HTR-8/SVneo (cell line): ENCODE measurements around the gene CFAP97.
"Not testable (repeated sequence)": the region's sequence is repeated elsewhere in the genome, so short reads cannot be mapped to it uniquely, and the experiment has no call there.

ENCODE experiments used
- DNase-seq: peaks from one replicate; pipeline ENCODE4 v3.0.0; 2011; ENCODE audit warnings: low spot score, mixed read lengths; ENCODE audit not compliant: insufficient read length
- FAIRE-seq: peaks from 2 replicates; lab custom pipeline; 2011; peaks lifted over from hg19 to GRCh38; lab: Jason Lieb, UNC

The CFAP97 gene

DNA sequence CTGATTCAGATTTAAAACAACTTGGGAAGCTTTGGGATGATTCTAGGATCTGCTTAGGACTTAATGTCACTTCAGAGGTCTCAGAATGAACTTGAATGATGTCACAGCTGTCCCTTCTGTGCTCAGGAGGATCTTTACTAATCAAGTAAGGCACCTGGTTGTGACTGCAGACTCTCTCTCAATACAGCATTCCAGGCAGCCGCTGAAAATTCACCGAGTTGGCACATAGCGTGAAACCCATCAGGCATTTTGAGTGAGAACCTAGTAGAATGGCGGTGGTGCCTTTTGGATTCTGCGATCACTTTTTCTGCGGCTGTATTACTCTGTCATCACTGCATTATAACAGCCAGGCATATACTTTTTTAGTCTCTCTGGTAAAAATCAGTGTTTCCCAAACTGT lies 22.1 kb upstream of the CFAP97 start:
- FAIRE-seq (no peak), DNase-seq (no peak)

DNA sequence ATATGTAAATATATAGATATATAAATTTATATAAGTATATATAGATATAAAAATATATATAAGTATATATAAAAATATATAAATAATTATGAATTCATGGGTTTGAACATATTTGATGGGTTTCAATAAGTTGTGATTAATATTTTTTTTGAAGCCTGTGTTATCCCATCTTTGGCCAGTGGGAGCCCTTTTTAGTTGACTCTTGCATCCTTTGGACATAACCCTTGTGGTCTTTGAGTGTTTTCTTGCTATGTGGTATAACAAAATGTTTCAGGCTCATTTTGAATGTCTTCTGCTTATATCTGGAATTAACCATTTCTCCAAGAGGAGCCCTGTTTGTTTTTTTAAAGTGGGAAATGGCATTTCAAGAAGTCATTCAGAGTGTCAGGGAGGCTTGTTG lies 20.8 kb upstream of the CFAP97 start:
- no peak for FAIRE-seq

DNA sequence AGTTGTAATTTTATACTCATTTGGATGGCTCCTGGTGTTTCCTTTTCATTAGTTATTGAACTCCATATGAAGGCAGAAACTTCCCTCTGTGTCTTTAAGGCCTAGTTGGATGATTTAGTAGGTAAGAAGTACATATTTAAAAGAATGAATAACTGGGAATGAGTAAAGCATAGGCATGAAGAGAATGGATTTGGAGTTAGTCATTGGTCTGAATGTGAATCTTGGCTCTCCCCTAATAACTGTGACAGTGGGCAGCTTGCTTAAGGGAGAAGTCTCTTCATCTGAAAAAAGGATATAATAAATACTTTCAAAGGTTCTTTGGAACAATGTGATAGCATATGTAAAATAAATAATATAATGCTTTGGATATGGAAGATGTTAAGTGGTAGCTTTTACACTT lies 18.8 kb upstream of the CFAP97 start:
- FAIRE-seq (no peak), DNase-seq (no peak)

More for the DNA sequence above, 20.8 kb upstream of the CFAP97 start:
- DNase-seq = no peak

DNA sequence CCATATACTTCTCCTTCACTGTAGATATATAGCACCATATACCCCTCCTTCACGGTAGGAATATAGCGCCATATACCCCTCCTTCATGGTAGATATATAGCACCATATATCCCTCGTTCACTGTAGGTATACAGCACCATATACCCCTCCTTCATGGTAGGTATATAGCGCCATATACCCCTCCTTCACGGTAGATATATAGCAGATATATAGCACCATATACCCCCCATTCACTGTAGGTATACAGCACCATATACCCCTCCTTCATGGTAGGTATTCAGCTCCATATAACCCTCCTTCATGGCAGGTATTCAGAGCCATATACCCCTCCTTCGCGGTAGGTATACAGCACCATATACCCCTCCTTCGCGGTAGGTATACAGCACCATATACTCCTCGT lies 18.1 kb upstream of the CFAP97 start:
- FAIRE-seq (peak; percentile 26), DNase-seq (no peak)

DNA sequence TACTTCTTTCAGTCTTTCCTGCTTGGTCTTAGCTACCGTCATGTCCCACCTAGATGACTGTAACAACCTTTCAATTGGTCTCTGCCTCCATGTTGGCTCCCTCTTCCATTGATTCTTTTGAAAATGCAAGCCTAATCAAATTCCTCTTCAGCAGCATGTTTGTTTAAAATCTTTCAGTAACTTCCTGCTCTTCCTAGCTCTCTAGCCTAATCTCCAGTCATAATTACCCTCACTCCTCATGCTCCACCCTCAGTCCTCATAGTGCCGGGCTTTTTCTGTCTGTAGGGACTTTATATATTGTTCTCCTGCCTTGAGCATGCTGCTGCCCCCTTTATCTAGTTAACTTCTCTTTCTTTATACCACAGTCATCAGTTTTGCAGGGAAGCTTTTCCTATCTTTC lies 17.7 kb upstream of the CFAP97 start:
- DNase-seq = no peak
- FAIRE-seq = no peak

DNA sequence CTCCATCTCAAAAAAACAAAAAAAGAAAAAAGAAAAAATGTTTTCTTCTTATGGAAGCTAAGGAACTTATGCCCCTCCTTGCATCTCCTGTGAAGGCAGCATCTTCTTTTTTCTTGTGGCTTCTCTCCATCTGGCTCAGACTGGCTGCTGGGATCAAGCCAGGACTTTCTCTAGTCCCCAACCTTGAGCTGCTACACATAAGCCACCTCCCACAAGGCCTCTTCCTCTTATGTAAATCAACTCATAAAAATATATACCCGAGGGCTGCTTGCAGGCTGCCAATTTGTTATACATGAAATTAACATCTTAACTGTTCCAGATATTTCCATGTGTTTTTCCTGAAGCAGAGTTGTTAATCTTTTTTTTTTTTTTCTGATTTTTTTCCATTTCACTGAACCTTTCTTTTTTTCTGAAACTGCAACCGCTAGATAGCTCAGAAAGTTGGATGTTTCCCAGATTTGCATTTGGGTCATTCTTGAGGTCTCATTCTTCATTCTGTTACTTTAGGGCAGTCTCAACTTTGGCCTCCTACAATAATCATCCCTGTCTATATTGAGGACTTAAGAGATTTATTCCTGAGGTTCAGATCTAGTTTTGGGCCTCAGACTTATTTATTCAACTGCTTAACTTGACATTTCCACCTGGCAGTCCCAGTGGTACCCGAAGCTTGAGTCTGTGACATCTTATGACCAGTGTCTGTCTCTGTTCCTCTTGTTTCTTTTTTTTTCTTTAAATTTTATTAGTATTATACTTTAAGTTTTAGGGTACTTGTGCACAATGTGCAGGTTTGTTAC lies 15.9 kb upstream of the CFAP97 start:
- no peak for FAIRE-seq
- no peak for DNase-seq

DNA sequence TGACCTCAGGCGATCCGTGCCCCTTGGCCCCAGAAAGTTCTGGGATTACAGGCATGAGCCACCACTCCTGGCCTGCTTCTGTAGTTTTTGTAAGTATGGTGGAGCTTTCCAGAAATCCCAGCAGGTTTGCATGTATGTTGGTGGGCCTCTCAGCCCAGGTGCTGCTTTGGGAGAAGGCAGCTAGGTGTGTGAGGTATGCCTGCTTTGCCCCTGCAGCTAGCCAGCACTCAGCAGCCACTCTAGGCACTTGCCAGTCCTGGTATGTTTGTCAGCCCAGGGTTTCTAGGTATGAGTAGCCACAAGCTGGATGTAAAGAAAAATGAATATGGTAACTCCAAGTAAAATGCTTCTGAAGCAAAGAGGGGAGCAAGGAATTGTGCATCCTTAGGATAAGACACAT lies 14.5 kb upstream of the CFAP97 start:
- FAIRE-seq (no peak), DNase-seq (no peak)

DNA sequence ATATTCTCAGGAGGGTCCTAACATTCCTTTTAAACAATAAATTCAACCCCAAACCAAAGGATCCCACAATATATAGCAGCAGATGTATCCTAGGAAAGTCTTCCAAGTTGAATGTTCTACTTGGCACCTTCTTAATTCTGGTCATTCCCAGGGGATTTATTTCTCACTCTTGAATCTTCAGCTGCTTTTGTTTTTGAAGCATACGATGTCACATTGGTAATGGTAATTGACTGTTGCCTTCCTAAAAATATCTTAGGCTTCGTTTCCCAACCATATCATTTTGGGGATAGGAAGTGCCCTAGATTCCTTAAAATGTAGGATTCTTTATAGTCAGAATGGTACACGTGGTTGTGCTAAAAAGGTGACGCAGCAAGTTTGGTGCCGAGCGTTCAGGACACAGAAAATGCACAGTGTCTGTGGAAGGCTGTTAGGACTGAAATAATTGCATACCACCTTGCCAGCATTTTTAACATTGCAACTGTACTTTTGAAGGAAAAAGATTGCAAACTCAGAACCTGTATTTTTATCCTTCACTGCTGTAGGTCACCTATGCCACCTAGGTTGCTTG lies 13.7 kb upstream of the CFAP97 start:
- FAIRE-seq (no peak), DNase-seq (no peak)

DNA sequence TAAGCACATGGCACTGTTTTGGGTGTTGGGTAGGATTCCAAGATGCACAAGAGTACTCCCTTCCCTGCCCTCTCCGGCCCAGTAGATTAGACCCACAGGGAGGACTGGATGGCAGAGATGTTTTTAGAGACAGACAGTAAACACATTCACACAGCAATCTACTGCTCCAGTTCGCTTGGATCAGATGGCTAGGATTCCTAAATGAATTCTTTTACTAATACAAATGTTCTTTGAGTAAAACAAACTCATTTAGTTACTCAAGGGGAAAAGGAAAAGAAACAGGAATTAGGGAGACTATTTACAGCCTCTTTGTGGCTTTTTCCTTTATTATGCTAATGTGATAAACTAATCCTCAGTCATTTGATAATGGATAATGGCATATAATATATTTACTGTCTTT lies 11.5 kb upstream of the CFAP97 start:
- no peak for DNase-seq
- FAIRE-seq = no peak

DNA sequence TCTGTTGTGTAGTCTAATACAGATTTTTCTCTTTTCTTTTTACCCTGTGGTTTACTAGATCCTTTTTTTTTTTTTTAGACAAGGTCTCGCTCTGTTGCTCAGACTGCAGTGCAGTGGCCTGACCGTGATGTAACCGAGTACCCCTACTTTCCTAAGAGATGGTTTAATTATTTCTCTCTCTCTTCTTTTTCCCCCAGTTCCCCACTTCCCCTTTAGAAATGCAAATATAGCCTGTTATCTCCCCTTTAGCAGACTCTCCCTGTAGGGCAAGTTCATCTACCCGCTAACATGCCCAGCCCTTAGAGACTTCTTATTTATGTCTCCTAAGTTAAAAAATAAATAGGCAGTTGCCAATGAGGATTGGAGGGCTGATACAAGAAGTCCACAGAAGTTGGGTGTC lies 10.1 kb upstream of the CFAP97 start:
- no peak for FAIRE-seq

DNA sequence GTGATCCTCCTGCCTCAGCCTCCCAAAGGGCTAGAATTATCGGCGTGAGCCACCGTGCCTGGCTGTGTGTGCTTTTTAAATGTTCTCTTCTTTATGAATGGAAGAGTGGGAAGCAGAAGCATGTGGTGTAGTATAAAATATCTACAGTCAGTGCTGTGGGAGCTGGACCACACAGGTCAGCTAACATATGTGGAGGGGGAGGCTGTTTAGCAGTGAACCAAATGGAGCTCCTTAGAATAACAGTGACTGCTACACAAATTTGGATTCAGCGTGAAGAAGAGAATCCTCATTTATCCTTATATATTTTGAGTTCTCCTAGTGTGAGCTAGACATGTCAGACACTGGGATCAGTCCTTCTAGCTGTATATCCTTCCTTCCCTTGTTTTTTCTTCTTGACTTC lies 8.8 kb upstream of the CFAP97 start:
- no peak for FAIRE-seq
- DNase-seq = no peak

More for the DNA sequence above, 10.1 kb upstream of the CFAP97 start:
- no peak for DNase-seq

DNA sequence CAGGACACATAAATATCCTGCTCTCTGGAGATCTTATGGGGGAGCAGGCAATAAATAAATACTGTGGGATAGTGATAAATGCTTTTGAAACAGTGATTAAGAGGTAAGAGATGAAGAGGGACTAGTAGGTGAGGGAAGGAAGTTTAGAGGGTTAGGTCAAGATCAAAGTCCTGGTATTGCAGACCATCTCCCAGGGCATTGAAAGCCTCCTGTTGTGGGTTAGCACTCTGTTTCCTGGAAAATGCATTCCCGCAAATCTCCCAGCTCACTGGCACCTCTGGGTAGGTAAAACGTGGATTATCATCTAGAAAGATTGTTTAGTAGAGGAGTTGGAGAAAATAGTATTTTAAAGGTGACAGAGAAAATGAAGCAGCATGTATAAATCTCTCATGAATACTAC lies 7.8 kb upstream of the CFAP97 start:
- FAIRE-seq = no peak
- no peak for DNase-seq

DNA sequence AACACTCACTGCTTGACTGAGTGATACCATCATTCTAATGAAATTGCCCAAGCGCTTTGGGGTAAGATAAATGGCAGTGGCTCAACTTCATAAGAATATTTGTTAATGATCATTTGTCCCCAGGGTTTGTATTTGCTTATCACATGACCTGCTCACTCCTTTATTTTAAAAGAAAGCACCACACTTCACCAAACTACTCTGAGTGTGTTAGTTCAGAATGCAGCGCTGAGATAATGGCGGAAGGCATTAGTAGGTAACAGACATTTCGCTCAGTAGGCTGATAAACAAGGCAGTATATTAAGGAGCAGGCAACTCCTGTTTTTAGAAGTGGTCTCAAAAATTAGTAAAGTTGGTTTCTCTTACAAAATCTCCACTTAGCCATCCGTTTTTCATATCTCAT lies 7.2 kb upstream of the CFAP97 start:
- FAIRE-seq = no peak

DNA sequence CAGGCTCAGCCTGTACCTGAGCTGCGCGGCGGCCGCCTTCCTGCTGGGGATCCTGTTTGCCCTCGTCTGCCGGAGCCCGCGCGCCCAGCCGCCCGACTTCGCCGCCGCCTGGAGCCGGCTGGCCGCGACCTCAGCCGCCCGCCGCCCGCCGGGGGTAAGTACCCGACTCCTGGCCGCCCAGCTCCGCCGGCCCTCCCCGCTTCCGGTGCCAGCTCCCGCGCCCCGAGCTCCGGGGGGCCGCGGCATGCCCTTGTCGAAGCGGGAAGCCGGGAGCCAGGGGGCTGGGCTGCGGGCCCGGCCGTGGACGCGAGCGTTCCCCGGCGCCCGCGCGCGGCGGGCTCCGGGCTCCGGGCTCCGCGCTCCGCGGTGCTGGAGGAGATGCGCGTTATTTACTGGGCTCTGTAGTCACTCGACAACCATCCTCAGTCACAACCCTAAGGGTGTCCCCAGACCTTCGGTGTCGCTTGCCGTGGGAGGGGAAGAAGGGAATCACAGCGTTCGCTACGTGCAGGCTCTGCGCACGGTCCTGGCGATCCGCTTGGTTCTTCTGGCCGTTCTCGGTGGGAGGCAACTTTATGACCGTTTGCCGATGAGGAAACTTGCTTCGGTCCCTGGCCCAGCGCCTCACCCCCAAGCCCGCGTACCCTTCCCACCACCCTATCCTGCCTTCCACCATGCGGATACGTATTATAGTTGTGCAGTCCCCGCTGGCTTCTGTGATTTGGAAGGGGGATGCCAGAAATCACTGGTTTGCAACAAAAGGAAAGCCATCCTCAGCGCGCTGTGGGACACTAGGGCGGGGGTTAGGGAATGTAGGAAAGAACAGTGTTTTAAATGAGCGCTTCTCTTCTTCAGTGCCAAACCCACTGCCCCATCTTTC lies 6.5 kb upstream of the CFAP97 start:
- FAIRE-seq (no peak), DNase-seq (no peak)

More for the DNA sequence above, 7.2 kb upstream of the CFAP97 start:
- DNase-seq = no peak

DNA sequence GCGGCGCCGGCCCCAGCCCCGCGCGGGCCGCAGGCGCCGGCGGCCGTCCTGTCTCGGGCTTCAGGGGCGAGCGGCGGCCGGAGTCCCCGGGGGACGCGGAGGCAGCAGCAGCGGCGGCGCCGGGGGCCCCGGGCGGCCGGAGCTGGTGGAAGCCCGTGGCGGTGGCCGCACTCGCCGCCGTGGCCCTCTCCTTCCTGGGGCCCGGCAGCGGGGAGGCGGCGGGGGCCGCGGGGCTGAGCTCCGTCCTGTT lies 6.0 kb upstream of the CFAP97 start:
- not testable (repeated sequence) for FAIRE-seq, DNase-seq

DNA sequence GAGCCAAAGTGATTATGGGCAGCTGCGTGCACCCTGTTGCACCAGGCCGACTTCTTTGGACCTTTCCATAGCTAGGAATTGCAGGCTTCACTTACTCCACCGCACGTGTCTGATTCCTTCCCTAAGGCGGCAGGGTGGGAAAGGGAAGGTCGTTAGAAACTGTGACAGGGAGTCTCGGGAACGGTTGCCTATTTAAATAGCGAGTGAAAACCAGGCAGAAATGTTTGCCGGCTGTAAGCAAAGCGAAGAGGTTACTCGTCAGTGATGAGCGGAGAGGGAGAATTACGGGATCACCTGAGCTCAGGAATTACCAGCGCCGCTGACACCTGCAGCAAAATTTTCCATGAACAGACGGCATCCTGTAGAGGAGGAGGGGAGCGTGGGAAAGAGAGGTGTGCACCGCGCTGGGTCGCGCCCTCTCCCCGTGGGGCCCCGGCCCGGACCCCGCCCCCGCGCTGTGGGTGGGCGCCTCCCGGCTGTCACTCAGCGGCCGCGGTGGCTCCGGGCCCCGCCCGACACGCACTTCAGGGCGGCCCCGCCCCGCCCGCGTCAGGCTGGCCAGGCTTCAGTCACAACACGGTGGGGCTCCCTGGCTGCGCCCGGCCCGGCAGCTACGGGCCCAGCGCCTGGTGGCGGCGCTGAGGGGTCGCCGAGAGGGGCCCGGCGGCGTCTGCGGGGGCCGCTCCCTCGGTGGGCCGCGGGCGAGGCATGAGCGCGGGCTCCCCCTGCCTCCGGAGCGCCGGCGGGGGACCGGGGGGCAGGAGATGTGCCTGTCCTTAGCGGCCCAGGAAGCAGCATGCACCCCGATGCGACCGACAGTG lies 5.4 kb upstream of the CFAP97 start, which contains the start of gene SNX25:
SNX25 (plus strand) TSS at position 568 of the 821 bp plus-strand sequence; CDS start at position 797, 229 bp downstream.
- FAIRE-seq (peak; percentile 96), DNase-seq (peak; percentile 75)

DNA sequence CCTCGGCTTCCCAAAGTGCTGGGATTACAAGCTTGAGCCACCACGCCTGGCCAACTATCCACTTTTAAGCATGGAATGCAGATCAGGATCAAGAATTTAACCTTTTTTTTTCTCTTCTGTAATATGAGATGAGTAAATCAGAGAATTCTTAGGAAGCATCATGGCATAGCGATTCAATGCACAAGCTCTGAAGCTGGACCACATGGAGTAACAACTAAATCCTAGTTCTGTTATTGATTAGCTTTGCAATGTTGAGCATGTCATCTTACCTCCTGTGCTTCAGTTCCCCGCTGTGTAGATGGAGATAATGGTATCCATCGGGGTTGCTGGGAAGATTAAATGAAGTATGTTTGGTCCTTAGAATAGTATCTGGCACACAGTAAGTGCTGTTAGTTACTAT lies 3.7 kb upstream of the CFAP97 start:
- FAIRE-seq = no peak
- no peak for DNase-seq

DNA sequence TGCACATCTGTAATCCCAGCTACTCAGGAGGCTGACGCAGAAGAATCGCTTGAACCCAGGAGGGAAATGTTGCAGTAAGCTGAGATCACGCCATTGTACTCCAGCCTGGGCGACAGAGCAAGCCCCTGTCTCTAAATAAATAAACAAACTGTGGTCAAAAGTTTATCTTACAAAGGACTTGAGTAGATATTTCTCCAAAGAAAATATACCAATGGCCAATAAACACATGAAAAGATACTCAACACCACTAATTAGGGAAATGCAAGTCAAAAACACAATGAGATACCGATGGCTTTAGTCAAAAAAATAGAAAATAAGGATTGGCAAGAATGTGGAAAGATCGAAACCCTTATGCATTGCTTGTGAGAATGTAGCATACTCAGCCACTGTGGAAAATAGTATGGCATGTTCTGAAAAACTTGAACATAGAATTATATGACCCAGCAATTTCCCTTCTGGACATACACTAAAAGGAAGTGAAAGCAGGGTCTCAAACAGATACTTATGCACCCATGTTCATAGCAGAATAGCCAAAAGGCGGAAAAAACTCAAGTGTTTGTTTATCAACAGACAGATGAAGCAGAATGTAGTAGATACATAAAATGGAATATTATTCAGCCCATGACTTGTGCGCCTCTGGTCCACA lies 2.0 kb upstream of the CFAP97 start:
- no peak for FAIRE-seq
- DNase-seq = no peak

DNA sequence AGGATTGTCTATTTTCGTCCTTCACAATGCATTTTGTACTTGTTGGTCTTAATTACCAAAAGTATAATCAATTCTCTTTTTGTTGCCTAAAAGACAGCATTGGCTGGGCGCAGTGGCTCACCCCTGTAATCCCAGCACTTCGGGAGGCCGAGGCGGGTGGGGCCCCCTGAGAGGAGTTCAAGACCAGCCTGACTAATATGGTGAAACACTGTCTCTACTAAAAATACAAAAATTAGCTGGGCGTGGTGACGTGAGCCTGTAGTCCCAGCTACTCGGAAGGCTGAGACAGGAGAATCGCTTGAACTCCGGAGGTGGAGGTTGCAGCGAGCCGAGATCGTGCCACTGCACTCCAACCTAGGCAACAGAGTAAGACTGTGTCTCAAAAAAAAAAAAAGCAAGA lies 1.3 kb upstream of the CFAP97 start:
- not testable (repeated sequence) for DNase-seq, FAIRE-seq
